Pulmonary artery endothelial cell (primary cell): ENCODE measurements around the gene RABGGTA. TPM values are rescaled to one million over a fixed set of nuclear protein-coding genes. Genes with fewer than 3 reads are reported as not detected.

Experiments used
- DNase-seq: peaks from one replicate; pipeline ENCODE4 v3.0.0-alpha.2; 2011; ENCODE audit warnings: low read depth, low spot score
- total RNA-seq: library from RNA; depleted of rRNA; stranded (reverse); fragments of >200 nt; gene quantifications from 2 replicates; pipeline ENCODE4 v1.2.3, GENCODE V29; 2014

Gene RABGGTA
- 21.0 and 21.6 TPM in 2 replicates for total RNA-seq

GRCh38 chr14:24271134-24271833, at the start of gene RABGGTA:
TSS of gene RABGGTA (minus strand) at chr14:24271597. CDS start at chr14:24271115, 482 bp downstream.
- DNase-seq, result peak; percentile 56

- no peak for DNase-seq
Observed at GRCh38 chr14:24317141-24317928, 45.9 kb upstream of the RABGGTA start.

GRCh38 chr14:24316597-24316950, 45.2 kb upstream of the RABGGTA start:
- no peak for DNase-seq

- DNase-seq, result no peak
Observed at GRCh38 chr14:24315807-24316596, 44.6 kb upstream of the RABGGTA start.

GRCh38 chr14:24315243-24315806, 43.9 kb upstream of the RABGGTA start:
- DNase-seq, result no peak

GRCh38 chr14:24314377-24315193, 43.2 kb upstream of the RABGGTA start:
- DNase-seq, result no peak

GRCh38 chr14:24313913-24314312, 42.5 kb upstream of the RABGGTA start:
- no peak for DNase-seq

GRCh38 chr14:24312736-24313507, 41.5 kb upstream of the RABGGTA start:
- DNase-seq, result peak; percentile 63

GRCh38 chr14:24311837-24312615, 40.6 kb upstream of the RABGGTA start:
- DNase-seq, result no peak

- DNase-seq, result peak; percentile 53
Observed at GRCh38 chr14:24310646-24311604, 39.5 kb upstream of the RABGGTA start, which contains the start of gene LTB4R. TSS of gene LTB4R (plus strand) at chr14:24311502. CDS start at chr14:24315652, 4,150 bp downstream.

- DNase-seq, result no peak
Observed at GRCh38 chr14:24310265-24310645, 38.9 kb upstream of the RABGGTA start.

GRCh38 chr14:24309538-24310264, 38.3 kb upstream of the RABGGTA start, which contains the start of gene LTB4R2:
TSS of gene LTB4R2 (plus strand) at chr14:24310140. CDS start at chr14:24310665, 525 bp downstream.
- no peak for DNase-seq

GRCh38 chr14:24308342-24309124, 37.1 kb upstream of the RABGGTA start:
- no peak for DNase-seq

- no peak for DNase-seq
Observed at GRCh38 chr14:24307575-24308341, 36.4 kb upstream of the RABGGTA start, which contains the start of gene CIDEB. TSS of gene CIDEB (minus strand) at chr14:24307977. CDS start at chr14:24307858, 119 bp downstream.

GRCh38 chr14:24307156-24307574, 35.8 kb upstream of the RABGGTA start:
- DNase-seq, result no peak
